HG02852 (cell line): Measurements from ENCODE around the gene PRDM2.

Experiments
- ATAC-seq: cut with Tn5 transposase; IDR thresholded peaks from one replicate; pipeline ENCODE4 v1.9.1; 2021; ENCODE audit warnings: mild to moderate bottlenecking, moderate library complexity; ENCODE audit not compliant: unreplicated experiment

PRDM2 gene

GRCh38 chr1:13809461-13810159, 109.6 kb downstream of the PRDM2 start:
- no peak for ATAC-seq

GRCh38 chr1:13812456-13813397, 112.7 kb downstream of the PRDM2 start:
- ATAC-seq: no peak

- ATAC-seq: no peak
Measured at GRCh38 chr1:13813398-13814012, 113.5 kb downstream of the PRDM2 start.

- ATAC-seq: no peak
Measured at GRCh38 chr1:13814131-13814530, 114.1 kb downstream of the PRDM2 start.

GRCh38 chr1:13816016-13816760, 116.2 kb downstream of the PRDM2 start:
- no peak for ATAC-seq

GRCh38 chr1:13817906-13818305, 117.9 kb downstream of the PRDM2 start:
- no peak for ATAC-seq

GRCh38 chr1:13818926-13819325, 118.9 kb downstream of the PRDM2 start:
- ATAC-seq: no peak

- no peak for ATAC-seq
Measured at GRCh38 chr1:13819642-13820041, 119.7 kb downstream of the PRDM2 start.

GRCh38 chr1:13820055-13820454, 120.1 kb downstream of the PRDM2 start:
- no peak for ATAC-seq

- ATAC-seq: no peak
Measured at GRCh38 chr1:13820456-13820855, 120.5 kb downstream of the PRDM2 start.

- no peak for ATAC-seq
Measured at GRCh38 chr1:13823126-13823880, 123.3 kb downstream of the PRDM2 start.

- ATAC-seq: no peak
Measured at GRCh38 chr1:13823936-13824335, 123.9 kb downstream of the PRDM2 start.

- ATAC-seq: no peak
Measured at GRCh38 chr1:13824626-13825025, 124.6 kb downstream of the PRDM2 start.

GRCh38 chr1:13825033-13825432, 125.0 kb downstream of the PRDM2 start:
- ATAC-seq: no peak

GRCh38 chr1:13826009-13826408, 126.0 kb downstream of the PRDM2 start:
- ATAC-seq: no peak

- ATAC-seq: no peak
Measured at GRCh38 chr1:13826591-13826990, 126.6 kb downstream of the PRDM2 start.

- no peak for ATAC-seq
Measured at GRCh38 chr1:13828454-13829151, 128.6 kb downstream of the PRDM2 start.

GRCh38 chr1:13829152-13829769, 129.3 kb downstream of the PRDM2 start:
- no peak for ATAC-seq

GRCh38 chr1:13830170-13830569, 130.2 kb downstream of the PRDM2 start:
- no peak for ATAC-seq
